HG03159 (cell line): ENCODE data around the gene ZIC1.

ENCODE experiments used
- ATAC-seq: cut with Tn5 transposase; IDR thresholded peaks from one replicate; pipeline ENCODE4 v1.9.1; 2021; ENCODE audit warnings: mild to moderate bottlenecking, moderate library complexity; ENCODE audit not compliant: unreplicated experiment

ZIC1 gene

GRCh38 chr3:147420353-147421183 is 11.4 kb downstream of the ZIC1 start:
- no peak for ATAC-seq

GRCh38 chr3:147421184-147421912 is 12.2 kb downstream of the ZIC1 start:
- no peak for ATAC-seq

- ATAC-seq, result no peak
These were observed 13.0 kb downstream of the ZIC1 start for GRCh38 chr3:147422196-147422595.

- ATAC-seq, result no peak
These were observed 13.7 kb downstream of the ZIC1 start for GRCh38 chr3:147422601-147423536.

GRCh38 chr3:147423537-147423797 is 14.3 kb downstream of the ZIC1 start:
- no peak for ATAC-seq

GRCh38 chr3:147423798-147424580 is 14.8 kb downstream of the ZIC1 start:
- no peak for ATAC-seq

GRCh38 chr3:147424581-147425387 is 15.6 kb downstream of the ZIC1 start:
- no peak for ATAC-seq

GRCh38 chr3:147425388-147425850 is 16.3 kb downstream of the ZIC1 start:
- no peak for ATAC-seq

- ATAC-seq, result no peak
These were observed 17.8 kb downstream of the ZIC1 start for GRCh38 chr3:147426931-147427330.

GRCh38 chr3:147427746-147428145 is 18.6 kb downstream of the ZIC1 start:
- no peak for ATAC-seq

- ATAC-seq, result no peak
These were observed 19.2 kb downstream of the ZIC1 start for GRCh38 chr3:147428326-147428725.

GRCh38 chr3:147428754-147429153 is 19.6 kb downstream of the ZIC1 start:
- no peak for ATAC-seq

- ATAC-seq, result no peak
These were observed 22.6 kb downstream of the ZIC1 start for GRCh38 chr3:147431751-147432150.

- ATAC-seq, result no peak
These were observed 38.1 kb downstream of the ZIC1 start for GRCh38 chr3:147447224-147447623.

GRCh38 chr3:147449669-147450068 is 40.5 kb downstream of the ZIC1 start:
- no peak for ATAC-seq

GRCh38 chr3:147458995-147459704 is 50.0 kb downstream of the ZIC1 start:
- no peak for ATAC-seq

GRCh38 chr3:147462856-147463255 is 53.7 kb downstream of the ZIC1 start:
- ATAC-seq, result no peak
